ENCODE results near the gene GALNT2.

The GALNT2 gene

DNA sequence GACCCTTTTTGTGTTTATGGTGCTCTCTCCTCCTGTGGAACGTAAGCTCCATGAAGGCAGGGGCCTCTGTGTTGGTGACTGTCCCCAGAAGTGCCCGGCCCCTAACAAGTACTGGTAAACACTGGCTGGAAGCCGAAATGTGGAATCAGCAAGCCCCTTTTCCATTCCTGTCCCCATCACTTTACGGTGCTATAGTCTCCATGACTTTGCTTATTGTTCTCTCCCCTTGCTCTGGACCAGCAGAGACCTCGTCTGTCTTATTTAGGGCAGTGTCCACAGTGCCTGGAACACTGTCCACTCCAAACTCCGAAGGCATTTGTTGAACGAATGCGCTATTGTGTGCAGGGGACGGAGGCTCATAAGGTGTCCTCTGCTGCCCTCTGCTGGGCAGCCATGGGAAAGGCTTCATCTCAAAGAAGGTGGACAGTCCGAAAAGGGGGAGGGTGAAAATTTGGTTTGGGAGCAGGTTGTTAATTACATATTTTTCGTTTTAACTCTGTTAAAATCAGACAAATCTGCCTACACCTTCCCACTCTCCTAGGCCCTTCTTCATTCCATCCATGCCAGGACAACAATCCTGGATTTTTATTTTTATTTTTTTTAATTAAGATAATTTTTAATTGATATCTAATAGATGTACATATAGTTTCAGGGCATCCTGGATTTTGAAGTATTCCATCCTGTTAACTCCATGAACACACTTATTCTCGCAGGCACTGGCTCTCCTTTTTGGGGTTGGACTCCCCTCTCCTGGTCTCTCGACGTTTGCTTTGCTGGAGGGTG, 243.5 kb downstream of the GALNT2 start:
- DNase-seq, result peak; percentile 68 to 78

DNA sequence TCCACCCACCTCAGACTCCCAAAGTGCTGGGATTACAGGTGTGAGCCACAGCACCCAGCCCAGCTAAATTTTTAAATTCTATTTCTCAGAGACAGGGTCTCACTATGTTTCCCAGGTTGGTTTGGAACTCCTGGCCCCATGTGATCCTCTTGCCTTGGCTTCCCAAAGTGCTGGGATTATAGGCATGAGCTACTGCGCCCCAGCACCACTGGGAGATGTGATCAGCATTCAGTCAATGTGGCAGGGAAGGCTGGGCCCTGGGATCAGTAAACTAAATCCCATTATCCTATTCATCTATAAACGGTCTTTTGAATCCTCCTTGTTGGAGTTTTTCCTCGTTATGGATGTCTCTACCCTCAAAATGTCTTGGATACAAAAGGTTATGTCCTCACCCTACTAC, 245.6 kb downstream of the GALNT2 start:
- DNase-seq, result no peak

DNA sequence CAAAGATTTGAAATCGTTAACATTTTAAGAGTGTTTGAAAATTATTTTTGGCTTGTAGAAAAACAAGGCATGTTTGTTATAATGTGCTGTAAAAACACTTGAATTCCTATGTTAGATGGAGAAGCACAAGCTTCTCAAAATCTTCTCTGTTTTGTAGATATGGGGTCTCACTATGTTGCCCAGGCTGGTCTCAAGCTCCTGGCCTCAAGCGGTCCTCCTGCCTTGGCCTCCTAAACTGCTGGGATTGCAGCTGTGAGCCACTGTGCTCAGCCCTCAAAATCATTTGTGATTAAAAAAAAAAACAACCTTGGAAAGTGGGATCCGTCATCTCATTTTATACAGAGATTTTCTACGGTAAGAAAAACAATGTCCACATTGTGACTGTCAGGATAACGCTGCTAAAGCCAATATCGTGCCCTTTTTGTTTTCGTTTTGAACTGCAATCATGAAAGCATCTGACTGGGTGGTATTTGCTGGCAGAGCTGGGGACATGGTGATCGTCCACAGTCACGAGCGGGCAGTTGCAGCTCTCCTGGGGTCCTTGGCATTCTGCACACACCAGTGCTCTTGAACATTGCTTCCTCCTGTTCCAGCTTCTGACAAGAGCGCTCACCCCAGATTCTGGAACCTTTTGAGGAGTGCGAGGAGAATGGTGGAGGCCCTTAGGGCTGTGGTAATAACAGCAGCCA, 246.6 kb downstream of the GALNT2 start:
- no peak for DNase-seq

DNA sequence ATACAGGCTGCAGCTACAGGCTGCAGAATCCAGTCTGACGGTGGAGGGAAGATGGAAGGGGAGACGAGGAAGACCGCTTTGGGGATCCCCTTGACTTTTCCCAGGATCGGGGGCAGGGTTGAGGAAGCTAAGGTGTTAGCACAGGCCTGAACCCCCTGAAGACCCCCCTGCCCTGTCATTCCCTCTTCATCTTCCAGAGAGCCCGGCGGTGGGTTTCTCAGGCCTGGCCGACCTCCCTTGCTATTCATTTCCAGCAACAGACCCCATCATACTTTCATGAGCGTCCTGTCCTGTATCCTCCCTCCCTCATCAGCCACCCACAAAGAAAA, 247.1 kb downstream of the GALNT2 start:
- DNase-seq, result no peak

DNA sequence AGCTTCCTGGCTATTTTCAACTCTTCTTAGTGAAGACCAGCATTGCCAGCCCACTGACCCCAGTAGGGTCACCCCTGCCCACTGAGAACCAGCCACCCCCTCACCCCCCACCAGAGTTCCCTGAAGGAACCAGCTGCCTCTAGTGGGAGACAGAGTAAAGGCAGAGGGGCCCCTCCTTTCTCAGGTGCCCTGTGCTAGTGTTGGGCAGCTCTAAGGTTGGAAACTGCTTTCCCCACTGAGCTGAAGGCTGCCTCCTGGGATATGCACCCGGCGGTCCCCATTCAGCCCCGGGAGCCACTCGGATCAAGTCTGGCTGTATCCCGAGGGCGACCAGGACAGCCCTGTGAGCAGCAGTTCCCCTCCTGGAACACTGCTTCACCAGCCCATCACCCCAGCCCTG, 248.1 kb downstream of the GALNT2 start:
- no peak for DNase-seq

DNA sequence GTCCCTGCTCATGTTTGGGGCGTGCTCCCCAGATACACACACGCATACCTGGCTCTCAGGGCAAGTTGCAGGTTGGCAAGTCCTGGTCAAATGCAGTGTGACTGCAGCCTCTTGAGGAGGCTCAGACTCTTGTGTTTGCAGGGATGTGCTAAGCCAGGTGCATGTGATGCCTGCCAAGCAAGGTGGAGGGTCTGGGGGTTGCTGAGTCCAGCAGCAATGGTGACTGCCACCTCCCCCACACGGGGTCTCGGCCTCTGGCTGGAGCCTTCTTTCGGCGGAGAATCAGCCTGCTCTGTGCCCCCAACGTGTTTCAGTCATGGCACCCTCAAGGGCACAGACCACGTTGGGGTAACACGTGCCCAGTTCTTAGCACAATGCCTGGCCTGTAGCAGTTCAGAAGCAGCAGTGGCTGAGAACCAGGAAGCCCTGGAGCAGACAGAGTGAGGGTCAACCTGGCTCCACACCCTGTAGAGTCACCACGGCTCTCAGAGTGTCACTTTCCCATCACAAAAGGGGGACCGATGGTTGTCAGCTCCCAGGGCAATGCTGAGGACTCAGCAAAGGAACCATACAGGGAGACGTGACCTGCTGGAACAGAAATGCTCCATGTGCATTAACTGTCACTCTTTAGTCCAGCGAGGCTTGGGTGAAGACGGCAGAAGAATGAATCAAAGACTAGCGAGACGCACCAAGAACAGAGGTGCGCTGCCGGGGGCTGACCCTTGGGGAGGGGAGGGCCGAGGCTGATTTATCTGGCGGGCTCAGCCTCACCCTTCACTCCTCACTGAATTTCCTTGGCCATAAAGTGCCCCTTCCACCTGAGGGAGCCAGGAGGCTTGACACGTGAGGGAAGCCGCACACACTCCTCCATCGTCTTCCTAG, 250.1 kb downstream of the GALNT2 start:
- no peak for DNase-seq

DNA sequence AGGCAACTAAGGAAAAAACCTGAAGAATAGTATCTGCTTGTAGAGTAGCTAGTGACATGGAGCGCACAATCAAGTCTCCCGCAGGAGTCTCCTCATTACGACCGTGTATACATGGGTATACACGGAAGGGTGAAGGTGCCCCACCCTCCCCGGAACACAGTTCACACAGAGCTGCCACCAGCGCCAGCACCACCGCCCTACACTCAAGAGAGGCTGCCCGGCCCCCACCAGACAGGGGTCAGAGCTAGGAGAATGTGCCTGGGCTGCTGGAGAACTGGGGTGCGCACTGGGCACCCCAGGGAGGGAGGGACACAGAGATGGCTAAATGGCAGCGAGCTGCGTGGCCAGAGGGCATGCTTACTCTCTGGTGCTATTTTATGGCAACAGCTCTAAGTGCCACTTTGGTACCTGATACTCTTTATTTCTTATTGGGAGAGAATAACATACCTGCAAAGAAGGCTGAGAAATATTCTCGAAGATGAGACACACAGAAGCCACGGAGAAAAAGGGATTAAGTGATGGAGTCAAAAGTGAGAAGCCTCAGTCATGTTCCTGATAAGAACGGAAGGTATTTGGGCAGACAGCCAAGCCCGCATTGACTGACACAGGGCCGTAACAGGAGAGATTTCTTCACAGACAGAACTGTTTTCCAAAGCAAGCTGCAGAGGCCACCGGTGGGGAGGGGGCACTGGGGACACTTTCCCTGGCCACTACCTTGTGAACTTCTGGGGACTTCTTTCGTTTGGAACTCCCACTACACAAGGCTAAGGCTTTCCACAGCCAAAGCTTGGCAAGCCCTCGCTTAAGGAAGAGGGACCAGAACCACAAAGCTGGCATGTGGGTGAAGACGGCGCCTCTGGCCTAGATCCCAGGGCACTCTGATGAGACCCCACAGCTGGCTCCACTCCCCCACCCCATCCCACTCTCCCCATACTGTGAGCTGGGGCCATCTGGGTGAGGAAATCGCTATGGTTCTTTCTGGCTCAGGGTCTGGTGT, 251.1 kb downstream of the GALNT2 start:
- DNase-seq, result no peak

DNA sequence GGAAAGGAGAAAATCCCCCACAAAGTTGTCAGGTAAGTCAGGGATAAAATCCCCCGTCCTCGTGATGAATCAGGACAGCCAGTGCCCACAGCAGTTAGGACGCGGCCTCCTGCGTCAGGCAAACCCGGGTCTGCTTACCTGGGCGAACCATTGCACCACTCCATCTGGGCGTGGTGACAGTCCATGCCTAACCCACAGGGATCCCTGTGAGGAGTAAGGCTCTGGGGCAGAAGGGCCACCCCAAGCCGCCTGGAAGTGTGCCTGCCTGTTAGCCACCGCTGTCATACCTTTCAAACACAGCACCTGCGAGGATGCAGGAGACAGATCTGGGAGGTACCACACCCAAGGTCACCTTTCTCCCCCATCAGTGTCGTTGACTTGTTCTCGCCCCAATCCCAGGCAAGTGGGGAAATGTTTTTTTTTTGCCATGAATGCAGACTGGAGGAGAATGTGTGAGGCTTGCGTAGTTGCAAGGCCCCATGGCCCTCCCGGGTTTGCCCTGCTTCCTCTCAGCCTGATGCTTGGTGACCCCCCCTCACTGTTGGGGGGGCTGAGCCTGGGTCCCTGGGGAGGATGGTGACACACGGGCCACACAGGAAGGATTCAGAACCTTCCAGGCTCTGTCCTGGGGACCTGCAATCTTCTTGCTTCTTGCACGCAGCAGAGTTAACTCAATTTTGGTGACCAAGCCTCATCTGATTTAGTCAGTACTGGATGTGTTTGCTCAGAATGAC, 252.1 kb downstream of the GALNT2 start:
- no peak for DNase-seq

DNA sequence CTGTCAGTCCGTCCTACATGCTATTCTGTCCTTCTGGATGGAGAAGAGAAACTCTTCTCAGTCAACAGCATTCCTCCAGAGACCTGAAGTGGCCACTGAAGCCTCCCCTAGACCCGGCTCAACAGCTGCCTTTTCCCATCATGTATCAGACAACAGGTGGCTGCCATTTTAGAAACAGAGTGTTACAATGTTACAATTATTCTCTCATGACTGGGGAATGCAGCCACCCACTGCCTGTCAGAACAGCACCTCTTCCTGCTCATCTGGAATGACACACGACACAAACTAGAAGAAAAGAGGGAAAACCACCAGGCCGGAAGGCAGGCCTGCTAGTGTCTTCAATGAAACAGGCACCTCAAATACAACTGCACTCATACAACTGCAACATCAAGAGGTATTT, 253.8 kb downstream of the GALNT2 start:
- DNase-seq, result no peak

DNA sequence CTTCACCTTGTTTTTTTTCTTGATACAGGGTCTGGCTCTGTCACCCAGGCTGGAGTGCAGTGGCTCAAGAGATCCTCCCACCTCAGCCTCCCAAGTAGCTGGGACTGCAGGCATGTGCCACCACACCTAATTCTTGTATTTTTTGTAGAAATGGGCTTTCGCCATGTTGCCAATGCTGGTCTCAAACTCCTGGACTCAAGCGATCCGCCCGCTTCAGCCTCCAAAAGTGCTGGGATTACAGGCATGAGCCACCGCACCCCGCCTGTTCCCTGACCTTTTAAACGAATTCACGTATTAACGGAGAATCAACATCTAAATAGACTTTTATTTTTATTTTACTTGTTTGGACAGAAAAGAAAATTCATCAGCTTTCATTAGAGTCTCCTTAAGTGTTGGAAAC, 254.3 kb downstream of the GALNT2 start:
- DNase-seq, result no peak

DNA sequence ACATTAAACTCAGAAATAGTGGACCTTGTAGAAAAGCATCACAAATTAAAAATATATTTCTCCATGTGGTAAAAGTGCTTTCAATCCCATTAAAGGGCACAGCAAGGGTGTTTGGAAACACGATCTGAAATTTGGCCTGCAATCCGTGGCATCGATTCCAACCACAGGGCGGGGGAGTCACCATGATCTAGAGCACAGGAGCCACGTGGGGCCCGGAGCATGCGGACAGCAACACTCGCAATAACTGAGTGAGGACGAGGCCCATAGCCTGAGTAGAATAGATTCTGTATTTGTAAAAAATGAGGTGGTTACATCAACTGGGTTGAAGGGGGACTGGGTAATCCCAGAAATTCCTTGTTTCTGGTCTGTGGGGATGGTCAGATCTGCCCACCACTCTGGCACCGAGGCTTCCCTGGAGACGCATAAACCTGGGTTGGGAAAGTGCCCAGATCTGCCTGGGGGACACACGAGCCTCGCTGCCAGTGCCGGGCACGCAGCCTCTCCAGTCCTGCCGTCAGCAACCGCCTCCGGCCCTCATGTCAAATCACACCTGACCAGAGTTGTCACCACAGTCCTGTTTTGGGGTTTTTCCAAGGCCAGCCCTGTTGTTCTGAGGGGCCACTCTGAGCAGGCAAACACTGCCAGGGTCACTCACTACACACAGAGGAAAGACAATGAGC, 254.8 kb downstream of the GALNT2 start:
- DNase-seq, result no peak

DNA sequence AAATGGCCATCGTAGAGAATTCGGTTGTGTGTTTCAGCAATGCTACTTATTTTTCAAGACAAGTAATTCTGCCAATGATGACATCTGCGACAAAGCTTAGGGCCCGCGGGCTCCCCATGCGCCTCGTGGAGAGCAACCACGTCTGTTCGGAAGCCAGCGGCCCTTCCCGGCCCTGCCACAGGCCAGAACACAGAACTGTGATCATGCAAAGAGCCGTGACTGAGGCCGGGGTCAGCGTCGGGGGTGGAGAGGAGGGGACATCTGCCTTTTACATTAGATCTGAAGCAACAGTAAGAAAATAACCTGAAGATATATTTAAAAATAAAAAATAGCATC, 255.4 kb downstream of the GALNT2 start:
- DNase-seq, result no peak

DNA sequence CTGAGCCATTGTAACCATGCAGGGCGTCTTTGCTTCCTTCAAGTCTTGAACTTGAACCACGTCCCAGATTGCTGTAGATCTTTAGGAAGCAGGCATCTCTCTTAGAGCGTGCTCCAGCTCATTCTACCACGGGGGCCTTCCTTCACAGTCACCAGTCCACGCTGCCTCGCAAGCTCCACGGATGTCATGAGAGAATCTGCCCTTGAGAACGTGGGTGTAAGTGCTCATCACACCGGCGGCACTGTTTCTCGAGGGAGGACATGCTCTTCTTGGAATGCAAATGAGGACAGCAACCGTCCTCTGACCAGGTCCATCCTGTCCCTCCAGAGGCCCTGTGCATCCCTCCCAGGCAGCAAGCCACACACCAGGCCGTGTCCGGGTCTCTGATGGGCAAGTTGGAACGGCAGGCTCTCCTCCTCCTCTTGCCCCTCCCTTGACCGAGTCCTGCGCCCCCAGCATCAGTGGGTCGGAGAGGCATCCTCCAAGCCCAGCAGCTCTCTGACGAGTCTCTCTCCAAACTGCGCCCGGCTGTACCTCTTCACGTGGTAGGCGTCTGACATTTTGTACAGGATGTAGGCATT, 256.0 kb downstream of the GALNT2 start:
- no peak for DNase-seq

DNA sequence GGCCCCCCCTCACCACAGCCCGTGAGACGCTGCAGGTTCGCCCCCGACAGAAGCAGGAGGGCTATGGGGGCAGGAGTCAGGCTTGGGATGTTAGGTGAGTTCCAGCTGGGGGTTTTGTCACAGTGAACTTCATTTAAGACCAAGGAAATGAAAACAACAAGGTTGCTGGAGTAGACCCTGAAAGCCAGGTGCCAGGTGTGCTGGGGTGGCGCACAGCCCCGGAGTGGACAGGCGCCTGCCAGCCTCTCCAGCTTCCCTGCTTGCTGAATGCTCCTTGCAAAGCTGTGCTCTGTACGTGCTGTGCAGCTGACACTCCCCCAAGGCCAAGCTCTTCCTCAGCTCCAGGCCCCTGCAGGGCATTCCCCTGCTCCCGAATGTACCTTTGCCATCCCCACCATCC, 256.6 kb downstream of the GALNT2 start:
- DNase-seq, result no peak

DNA sequence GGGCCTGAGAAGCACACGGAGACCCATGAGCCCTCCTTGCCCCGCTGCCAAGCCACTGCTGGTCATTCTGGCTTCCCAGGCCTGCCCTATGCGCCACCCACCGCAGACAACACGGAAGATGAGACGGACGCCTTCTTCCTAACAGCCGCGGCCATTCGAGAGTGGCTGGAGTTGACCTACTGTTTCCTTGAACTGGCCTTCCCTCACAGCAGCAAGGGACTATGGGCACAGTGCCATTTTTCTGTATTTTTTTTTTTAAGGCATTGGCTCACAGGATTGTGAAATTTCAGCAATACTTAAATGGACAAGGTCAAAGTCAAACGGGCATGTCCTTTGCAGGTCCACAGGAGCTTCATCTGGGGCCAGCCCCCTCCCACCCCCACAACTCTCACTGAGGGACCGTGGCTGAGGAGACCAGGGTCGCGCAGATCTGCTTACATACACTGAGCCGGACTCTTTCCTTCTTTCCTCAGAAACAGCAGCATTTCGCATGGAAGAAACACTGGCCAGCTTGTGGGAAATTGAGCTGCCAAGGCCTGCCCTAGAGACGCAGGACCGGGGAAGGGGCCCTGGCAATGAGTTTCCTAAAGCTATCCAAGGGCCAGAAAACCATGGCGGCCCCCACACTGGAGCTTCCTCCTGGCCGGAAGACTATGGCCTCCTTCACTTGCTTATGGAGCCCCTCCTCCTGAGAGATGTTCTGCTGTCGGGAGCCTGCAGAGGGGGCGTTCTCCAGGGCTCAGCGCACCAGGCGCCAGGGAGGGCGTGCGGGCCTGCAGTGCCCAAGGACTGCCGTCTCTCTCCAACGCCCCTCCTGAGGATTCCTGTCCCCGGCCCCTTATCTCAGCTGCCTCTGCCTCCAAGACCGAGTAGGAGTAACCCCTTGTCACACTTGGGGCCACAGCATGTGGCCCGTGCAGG, 260.2 kb downstream of the GALNT2 start:
- DNase-seq, result no peak

DNA sequence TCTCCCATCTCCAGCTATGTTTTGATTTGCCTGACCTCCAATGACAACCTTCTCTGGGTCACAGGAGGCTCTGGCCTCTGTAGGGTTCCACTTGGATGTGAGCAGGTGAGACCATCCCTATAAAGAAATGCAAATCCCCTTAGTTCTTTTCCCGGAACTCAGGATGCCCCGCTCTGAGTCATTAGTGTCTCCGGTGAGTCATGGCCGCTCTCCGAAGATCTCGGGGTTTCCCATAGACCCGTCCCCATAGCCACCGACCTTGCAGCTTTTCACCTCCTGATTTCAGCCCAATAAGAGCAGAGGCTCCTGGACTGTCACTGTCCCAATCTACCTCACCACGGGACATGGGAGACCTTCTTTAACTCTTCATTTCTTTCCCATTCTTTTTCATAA, 260.9 kb downstream of the GALNT2 start:
- DNase-seq, result no peak

DNA sequence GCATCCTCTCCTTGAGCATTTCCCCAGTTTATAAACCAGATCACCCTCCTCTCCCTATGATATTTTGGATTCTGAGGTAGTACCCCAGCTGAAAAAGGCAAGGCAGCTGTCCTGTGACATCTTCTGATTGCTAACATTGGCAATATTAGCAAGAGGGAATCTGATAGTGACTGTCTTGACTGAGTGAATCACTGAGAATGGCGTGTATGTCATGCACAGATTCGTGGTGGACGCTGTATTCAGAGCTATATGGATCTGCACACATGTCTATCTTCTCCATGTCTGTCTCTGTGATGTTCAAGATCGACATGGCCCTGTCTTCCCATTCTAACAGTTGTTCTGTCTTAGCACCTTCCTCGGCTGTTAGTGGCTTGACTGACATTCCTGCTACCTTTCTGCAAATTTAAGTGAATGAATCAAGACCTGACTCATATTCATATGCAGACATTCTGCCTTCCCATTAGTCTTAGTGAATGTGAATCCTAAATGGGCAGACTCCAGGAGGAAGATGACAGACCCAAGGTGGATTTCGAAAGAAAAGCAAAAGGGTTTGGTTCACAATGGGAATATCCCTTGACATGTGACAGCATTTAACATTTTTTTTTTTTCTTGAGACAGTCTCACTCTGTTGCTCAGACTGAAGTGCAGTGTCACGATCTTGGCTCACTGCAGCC, 261.4 kb downstream of the GALNT2 start:
- no peak for DNase-seq

DNA sequence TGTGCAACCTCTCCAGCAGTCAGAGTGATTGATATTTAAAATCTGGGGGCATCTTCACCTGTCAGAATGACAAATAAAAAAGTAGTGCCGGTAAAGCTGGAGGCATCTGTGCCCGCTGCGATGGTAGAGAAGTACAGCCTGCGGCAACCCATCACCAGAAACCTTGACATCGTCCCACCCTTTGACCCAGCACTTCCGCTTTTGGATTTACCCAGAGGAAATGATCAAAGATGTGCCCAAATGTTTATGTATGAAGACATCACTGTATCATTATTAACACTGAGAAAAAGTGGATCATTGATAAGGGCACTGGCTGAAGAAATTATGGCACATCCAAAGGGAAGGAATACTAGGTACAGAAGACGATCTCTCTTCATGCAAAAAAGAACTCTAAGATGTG, 263.1 kb downstream of the GALNT2 start:
- DNase-seq, result no peak
